Heart left ventricle (tissue), 16 donors: ENCODE data around the gene ACKR2. TPM values are rescaled to one million over a fixed set of nuclear protein-coding genes. Genes with fewer than 3 reads are reported as not detected.
A peak's percentile ranks its signal among the peaks of the same experiment; 100 is the strongest.

Source experiments
- ATAC-seq, 4 donors: fragments of 200-7000 bp; cut with Tn5 transposase; one replicate each; pipeline ENCODE4 v1.9.1; 2020 to 2022; ENCODE audit warnings: moderate library complexity in 4 of 4, mild to moderate bottlenecking in 3 of 4, moderate number of reproducible peaks in 1 of 4
- DNase-seq, 5 donors: peaks; one replicate each; pipeline ENCODE4 v3.0.0-alpha.2; 2020
- H3K27ac ChIP-seq, 12 donors: fragments of 200-600 bp; sonication (generic) in 4 of 12; one replicate each; pipeline versions ENCODE4 v1.5.0 to v1.8.0; 2016 to 2022; ENCODE audit warnings: mild to moderate bottlenecking in 2 of 12
- H3K27me3 ChIP-seq, 9 donors: fragments of 200-600 bp; sonication (generic) in 2 of 9; one replicate each; pipeline versions ENCODE4 v1.5.1 to v1.8.0; 2016 to 2022; ENCODE audit warnings: mild to moderate bottlenecking in 3 of 9
- H3K36me3 ChIP-seq, 9 donors: fragments of 200-600 bp; sonication (generic) in 2 of 9; one replicate each; pipeline versions ENCODE4 v1.5.0 to v1.8.0; 2018 to 2022; ENCODE audit warnings: mild to moderate bottlenecking in 2 of 9
- H3K4me1 ChIP-seq, 12 donors: fragments of 200-600 bp; sonication (generic) in 4 of 12; one replicate each; pipeline versions ENCODE4 v1.5.0 to v1.8.0; 2016 to 2022; ENCODE audit warnings: mild to moderate bottlenecking in 3 of 12
- H3K4me3 ChIP-seq, 12 donors: fragments of 200-600 bp; sonication (generic) in 4 of 12; one replicate each; pipeline versions ENCODE4 v1.5.0 to v1.8.0; 2017 to 2022; ENCODE audit warnings: mild to moderate bottlenecking in 9 of 12, moderate library complexity in 4 of 12
- H3K9me3 ChIP-seq, 12 donors: fragments of 200-600 bp; sonication (generic) in 4 of 12; one replicate each; pipeline versions ENCODE4 v1.5.0 to v1.8.0; 2016 to 2022; ENCODE audit warnings: mild to moderate bottlenecking in 1 of 12
- POLR2A ChIP-seq, 2 donors: fragments of 450-650 bp; IDR thresholded peaks; one replicate each; pipeline ENCODE4 v1.6.1; 2017; ENCODE audit warnings: antibody characterized with exemption in 2 of 2, mild to moderate bottlenecking in 2 of 2, moderate library complexity in 2 of 2
- WGBS, 4 donors: extraction: QIAGEN DNeasy Blood & Tissue Kit in 2 of 4; methylation state at CpG; one replicate each; pipeline versions ENCODE4 v1.1.5 to v1.1.7; 2013 to 2018; 5-methylcytosine and 5-hydroxymethylcytosine counted together
- intact Hi-C, 10 donors: fragments of 100-400 bp; cut with DNase I; formaldehyde crosslinking; loops; one replicate each; pipeline versions ENCODE4 v1.11.1 to v1.14.2; 2022
- polyA plus RNA-seq, 2 donors: library from polyadenylated mRNA; stranded (reverse); fragments of 200-250 nt; gene quantifications; one replicate each; pipeline ENCODE4 v1.2.3, GENCODE V29; 2013
- total RNA-seq, 9 donors: library from RNA; depleted of rRNA in 2 of 9; stranded (reverse); fragments of >200 nt in 2 of 9; fragmentation: NEBNext Ultra II Directional in 3 of 9; extraction: Animal tissue kit (Norgen Biotek cat#: 25700) in 3 of 9; gene quantifications; one replicate each; pipeline versions ENCODE4 v1.1.0 to v1.2.4, GENCODE V29; 2016 to 2023
- TF ChIP-seq, protein P1 (sequence below), 12 donors: fragments of 200-600 bp; sonication (generic) in 4 of 12; IDR thresholded peaks; one replicate each; pipeline versions ENCODE4 v1.5.0 to v1.8.0; 2018 to 2022; ENCODE audit warnings: antibody characterized with exemption in 12 of 12, mild to moderate bottlenecking in 5 of 12
- donor health status: ischemic (EF 13 %, LVEDD 7.1; RV severe dilation, severe dysfunction).
- donor health status: healthy with polysubstance abuse.
- donor health status: DM: no; HTN: yes; CAD: no.
- donor health status: DM: no; HTN: no; CAD: no.
- donor health status: ischemic (EF 25% LVEDD 6.9; RV normal size, moderate dysfunction).
- donor health status: ischemic (EF 25% LVEDD 5.7; RV mildly dilated, moderate dysfunction).
- donor health status: healthy.
- donor health status: DM: yes; HTN: yes; CAD: no.
- donor health status: ischemic (EF 35%, LVEDD 5.7; RV mildly dilated, moderate dysfunction).
- donor health status: nonischemic (EF 11% LVEDD 7.7; RV severe dilation, severe dysfunction).
- donor health status: DM: yes; HTN: yes; CAD: no.
- donor health status: PGD.
- donor health status: ischemic (EF 29% LVEDD 5.4; RV normal size, mild dysfunction).
- donor health status: nonischemic (EF 23%, LVEDD 6.1; RV moderate dilation, normal function).

The ACKR2 gene
- total and polyA plus RNA-seq, 11 donors: 0.22 to 3.1 (median 0.65) TPM

DNA sequence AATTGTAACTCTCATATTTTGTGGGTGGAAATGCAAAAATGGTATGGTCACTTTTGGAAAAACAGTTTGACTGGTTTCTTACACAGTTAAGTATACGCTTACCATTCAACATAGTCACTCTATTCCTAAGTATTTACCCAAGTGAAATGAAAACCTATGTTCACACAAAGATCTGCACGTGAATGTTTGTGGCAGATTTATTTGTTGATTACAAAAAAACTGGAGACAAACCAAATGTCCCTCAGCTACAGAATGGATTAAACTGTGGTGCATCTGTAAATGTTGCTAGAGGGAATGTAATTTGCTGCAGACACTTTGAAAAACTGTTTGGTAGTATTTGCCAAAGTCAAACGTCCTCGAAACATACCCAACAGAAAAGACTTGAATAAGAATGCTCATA is 29.3 kb downstream of the ACKR2 start:
- TF ChIP-seq, protein P1, sequence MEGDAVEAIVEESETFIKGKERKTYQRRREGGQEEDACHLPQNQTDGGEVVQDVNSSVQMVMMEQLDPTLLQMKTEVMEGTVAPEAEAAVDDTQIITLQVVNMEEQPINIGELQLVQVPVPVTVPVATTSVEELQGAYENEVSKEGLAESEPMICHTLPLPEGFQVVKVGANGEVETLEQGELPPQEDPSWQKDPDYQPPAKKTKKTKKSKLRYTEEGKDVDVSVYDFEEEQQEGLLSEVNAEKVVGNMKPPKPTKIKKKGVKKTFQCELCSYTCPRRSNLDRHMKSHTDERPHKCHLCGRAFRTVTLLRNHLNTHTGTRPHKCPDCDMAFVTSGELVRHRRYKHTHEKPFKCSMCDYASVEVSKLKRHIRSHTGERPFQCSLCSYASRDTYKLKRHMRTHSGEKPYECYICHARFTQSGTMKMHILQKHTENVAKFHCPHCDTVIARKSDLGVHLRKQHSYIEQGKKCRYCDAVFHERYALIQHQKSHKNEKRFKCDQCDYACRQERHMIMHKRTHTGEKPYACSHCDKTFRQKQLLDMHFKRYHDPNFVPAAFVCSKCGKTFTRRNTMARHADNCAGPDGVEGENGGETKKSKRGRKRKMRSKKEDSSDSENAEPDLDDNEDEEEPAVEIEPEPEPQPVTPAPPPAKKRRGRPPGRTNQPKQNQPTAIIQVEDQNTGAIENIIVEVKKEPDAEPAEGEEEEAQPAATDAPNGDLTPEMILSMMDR (IDR thresholded peaks at IDR 0.05): no peak
- TF ChIP-seq POLR2A (IDR thresholded peaks at IDR 0.05): no peak
- ATAC-seq: no peak
- H3K36me3 ChIP-seq: no peaks in the 10 kb centered on the region
- no peak for DNase-seq
- H3K4me1 ChIP-seq: peaks cover 0 to 16% (median 5%) of the 10 kb centered on the region in 12 donors
- intact Hi-C loops: loop anchor here in 7 of 10 donors (2.0 to 5.0 kb wide), 5 partner anchors 42 to 58 kb away; no protein-coding TSS in a partner anchor
- no peaks in the 10 kb centered on the region for H3K9me3 ChIP-seq
- WGBS, 4 donors: 84 to 86% (median 84%) methylated on average over 4 of the region's 4 CpGs
- H3K27ac ChIP-seq: no peak overlapping the region
- no peaks in the 10 kb centered on the region for H3K27me3 ChIP-seq
- H3K4me3 ChIP-seq: no peak overlapping the region

DNA sequence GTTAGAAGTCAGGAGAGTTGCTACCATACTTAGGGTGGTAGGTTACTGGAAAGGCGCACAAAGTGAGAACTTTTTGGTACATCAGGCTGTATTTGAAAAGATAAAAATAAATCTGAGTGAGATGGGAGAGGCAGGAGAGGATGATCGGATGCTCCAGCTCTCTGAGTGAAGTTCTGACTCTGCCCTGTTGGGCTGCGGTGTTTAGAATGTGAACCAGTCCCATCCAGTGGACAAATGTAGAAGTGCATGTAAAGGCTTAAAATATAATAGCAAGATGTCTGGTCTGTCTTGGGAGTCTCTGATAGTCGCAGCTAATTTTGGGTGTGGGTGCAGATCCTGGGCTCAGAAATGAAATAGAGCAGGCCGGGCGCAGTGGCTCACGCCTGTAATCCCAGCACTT is 30.4 kb downstream of the ACKR2 start:
- WGBS, 4 donors: 17 to 33% (median 24%) methylated on average over 7 of the region's 7 CpGs
- no peak overlapping the region for H3K27ac ChIP-seq
- H3K4me1 ChIP-seq: peaks cover 0 to 22% (median 7%) of the 10 kb centered on the region in 12 donors
- H3K4me3 ChIP-seq: peak overlapping the region in 2 of 12 donors; percentile 2 to 37
- ATAC-seq: peak; percentile 78 to 93 (median 87)
- TF ChIP-seq, protein P1 (IDR thresholded peaks at IDR 0.05): peak; percentile 52 to 78 (median 72)
- TF ChIP-seq POLR2A (IDR thresholded peaks at IDR 0.05): no peak
- no peaks in the 10 kb centered on the region for H3K27me3 ChIP-seq
- intact Hi-C loops: loop anchor here in 8 of 10 donors (2.0 to 5.0 kb wide), 7 partner anchors 38 to 62 kb away; partner anchors contain the start of gene CYP8B1 (in 1 of the 8)
- peak in 1 of 5 donors; percentile 46 for DNase-seq
- no peaks in the 10 kb centered on the region for H3K9me3 ChIP-seq
- H3K36me3 ChIP-seq: no peaks in the 10 kb centered on the region

DNA sequence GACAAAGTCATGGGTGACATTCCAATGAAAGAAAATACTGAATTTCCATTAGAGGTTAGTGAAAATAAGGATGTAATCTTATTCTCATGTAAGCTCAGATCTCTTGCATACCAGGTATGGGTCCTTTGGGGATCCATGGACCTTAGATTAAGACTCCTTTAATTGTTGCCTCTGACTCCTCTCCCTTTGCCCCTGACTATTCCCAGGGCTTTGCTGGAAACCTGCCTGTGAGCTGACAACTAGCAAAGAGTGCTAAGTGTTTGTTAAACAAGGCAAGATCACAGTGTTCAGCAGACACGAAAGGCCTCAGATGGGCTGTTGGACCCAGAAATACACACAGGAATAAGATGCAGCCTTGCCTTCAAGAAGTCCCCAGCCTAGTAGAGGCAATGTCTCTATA is 32.1 kb downstream of the ACKR2 start:
- TF ChIP-seq, protein P1 (IDR thresholded peaks at IDR 0.05): no peak
- TF ChIP-seq POLR2A (IDR thresholded peaks at IDR 0.05): no peak
- WGBS, 4 donors: 28 to 72% (median 63%) methylated on average over 1 of the region's 1 CpG
- intact Hi-C loops: loop anchor here in 3 of 10 donors (5.0 kb wide), 3 partner anchors 36 to 64 kb away; partner anchors contain the start of gene CYP8B1 (in 1 of the 3)
- no peak overlapping the region for H3K27ac ChIP-seq
- peak in 2 of 4 donors; percentile 27 to 44 for ATAC-seq
- H3K4me3 ChIP-seq: no peak overlapping the region
- H3K4me1 ChIP-seq: peaks cover 0 to 28% (median 11%) of the 10 kb centered on the region in 12 donors
- H3K27me3 ChIP-seq: no peaks in the 10 kb centered on the region
- no peaks in the 10 kb centered on the region for H3K36me3 ChIP-seq
- no peaks in the 10 kb centered on the region for H3K9me3 ChIP-seq
- no peak for DNase-seq

DNA sequence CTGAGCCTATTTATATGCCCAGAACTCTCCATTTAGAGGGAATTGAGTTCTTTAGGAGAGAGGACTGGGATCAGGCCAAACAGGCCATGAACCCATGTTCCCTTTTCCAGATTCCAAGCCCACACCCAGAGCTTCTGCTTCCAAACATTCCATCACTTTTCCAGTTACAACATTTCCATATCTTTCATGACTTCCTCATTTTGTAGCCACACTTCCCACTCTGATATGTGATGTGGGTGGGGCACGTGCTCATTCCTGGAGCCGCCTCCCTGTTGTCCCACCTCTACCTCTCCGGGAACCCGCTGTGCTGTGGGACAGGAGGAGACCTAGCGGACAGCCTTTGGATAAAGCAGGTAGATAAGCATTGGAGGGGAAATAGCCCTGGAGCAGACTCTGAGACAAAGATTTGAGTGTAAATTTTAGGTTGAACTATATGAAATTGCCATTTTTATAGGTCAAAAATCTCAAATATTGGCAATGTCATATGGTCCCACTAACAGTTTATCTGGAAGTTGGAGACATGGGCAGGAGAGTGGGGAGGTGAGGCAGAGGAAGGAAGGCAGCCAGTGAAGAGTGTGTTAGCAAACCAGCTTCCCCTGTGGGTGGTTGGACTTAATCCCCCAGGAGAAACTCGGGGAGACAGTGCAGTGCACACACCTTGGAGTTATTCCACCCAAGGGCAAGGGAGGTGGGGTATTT is 34.6 kb downstream of the ACKR2 start:
- Histone ChIP-seq H3K4me1 (peaks cover 0 to 43% (median 25%) of the 10 kb centered on the region in 12 donors), H3K36me3 (no peaks in the 10 kb centered on the region), H3K27ac (peak overlapping the region in 6 of 12 donors; percentile 2 to 80 (median 27)), H3K9me3 (no peaks in the 10 kb centered on the region), H3K4me3 (no peak overlapping the region), H3K27me3 (no peaks in the 10 kb centered on the region)
- TF ChIP-seq, protein P1 (IDR thresholded peaks at IDR 0.05): no peak
- WGBS, 4 donors: 62 to 72% (median 69%) methylated on average over 6 of the region's 6 CpGs
- intact Hi-C loops: loop anchor here in 3 of 10 donors (5.0 kb wide), 3 partner anchors 33 to 67 kb away; partner anchors contain the start of gene CYP8B1 (in 1 of the 3)
- peak; percentile 24 to 59 (median 37) for ATAC-seq
- peak in 1 of 5 donors; percentile 26 for DNase-seq
